ENCODE measurements around the gene FAM83G. TPM values are rescaled to one million over a fixed set of nuclear protein-coding genes. Genes with fewer than 3 reads are reported as not detected.

The FAM83G gene
- total RNA-seq, 1 experiment from 2014 or later: 38.7 TPM

- no peak overlapping the region for H2BK5ac ChIP-seq (ENCODE audit: insufficient read length, low read length)
- Mint-ChIP-seq H3K36me3 (ENCODE audit: insufficient read depth in 1 of 3, low read depth in 3 of 3) (peaks cover 0 to 2% (median 0%) of the 10 kb centered on the region in 3 experiments; a peak in 1 of 7 replicates), H3K4me1 (peaks cover 9 to 13% of the 10 kb centered on the region in 2 experiments), H3K27ac (no peak overlapping the region; a peak in 1 of 7 replicates), H3K4me3 (no peak overlapping the region; a peak in 1 of 5 replicates), H3K27me3 (ENCODE audit: low read depth) (no peaks in the 10 kb centered on the region), H3K9me3 (no peaks in the 10 kb centered on the region)
- no peaks in the 10 kb centered on the region for H3K27me3 ChIP-seq (ENCODE audit: insufficient read depth, low read length)
- no peak overlapping the region for H4K91ac ChIP-seq (ENCODE audit: insufficient read length, low read depth, low read length)
- no CpG with 5 or more reads among the region's 16 CpGs for WGBS (ENCODE audit: extremely low coverage, insufficient read length, low lambda C conversion rate)
- DNase-seq: no peak
- H3K27ac ChIP-seq (ENCODE audit: insufficient read length, low read depth, low read length): no peak overlapping the region
- H3K23ac ChIP-seq (ENCODE audit: insufficient read length, low read depth, low read length): no peak overlapping the region
- no peak overlapping the region for H3K9ac ChIP-seq (ENCODE audit: extremely low read depth, insufficient read length, low read length)
- no peak overlapping the region for H3K56ac ChIP-seq (ENCODE audit: insufficient read length, low read depth, low read length)
- H3K4me2 ChIP-seq (ENCODE audit: insufficient read depth, insufficient read length, low read length): no peak overlapping the region
- H3K79me1 ChIP-seq (ENCODE audit: insufficient read depth, low read depth, low read length, poor library complexity, severe bottlenecking): no peaks in the 10 kb centered on the region
- no peaks in the 10 kb centered on the region for H3K9me3 ChIP-seq (ENCODE audit: control insufficient read depth, low read depth, low read length)
- no peak overlapping the region for H2AFZ ChIP-seq (ENCODE audit: low read length)
- H3K18ac ChIP-seq (ENCODE audit: insufficient read length, low read depth, low read length): no peak overlapping the region
- no peak overlapping the region for H3K4ac ChIP-seq (ENCODE audit: low read depth, low read length)
- TF ChIP-seq CTCF (conservative IDR thresholded peaks at IDR 0.05): no peak
- H2AK5ac ChIP-seq (ENCODE audit: insufficient read length, low read length): no peak overlapping the region
- no peak overlapping the region for H2BK20ac ChIP-seq (ENCODE audit: low read depth, low read length, poor library complexity, severe bottlenecking)
- no peak overlapping the region for H2BK15ac ChIP-seq (ENCODE audit: low read depth, low read length)
- H3T11ph ChIP-seq (ENCODE audit: low read length): no peak overlapping the region
- H3K4me1 ChIP-seq (ENCODE audit: insufficient read depth, low read length): no peaks in the 10 kb centered on the region
- H2BK120ac ChIP-seq (ENCODE audit: low read depth, low read length, poor library complexity, severe bottlenecking): no peak overlapping the region
- peak overlapping the region; percentile 28 for H3K14ac ChIP-seq (ENCODE audit: insufficient read depth, low read length)
- H4K5ac ChIP-seq (ENCODE audit: insufficient read length, low read depth, low read length): no peak overlapping the region
- H4K20me1 ChIP-seq (ENCODE audit: control insufficient read depth, insufficient read depth, insufficient read length): no peaks in the 10 kb centered on the region
- no peak overlapping the region for H2BK12ac ChIP-seq (ENCODE audit: insufficient read length, low read depth, low read length)
- no peak overlapping the region for H4K8ac ChIP-seq (replicated peaks; ENCODE audit: insufficient read length, low read depth, low read length)
- no peaks in the 10 kb centered on the region for H3K23me2 ChIP-seq (ENCODE audit: insufficient read length, low read depth, low read length, poor library complexity, severe bottlenecking)
- H3K79me2 ChIP-seq (ENCODE audit: insufficient read depth, low read length): no peaks in the 10 kb centered on the region
Observed at GRCh38 chr17:18961634-18962493, 42.7 kb downstream of the FAM83G start.
